Stimulated activated CD8-positive, alpha-beta memory T cell treated with anti-CD3 and anti-CD28 coated beads, Interleukin-7, amount 100 ng/mL, for 48 hours (primary cell): ENCODE measurements around the gene EPB41L4A.

Experiments used
- DNase-seq, 2 donors: peaks; one replicate each; pipeline ENCODE4 v3.0.0-alpha.2; 2020; ENCODE audit warnings: low read depth in 1 of 2; ENCODE audit errors: extremely low read depth in 1 of 2

The EPB41L4A gene

DNA sequence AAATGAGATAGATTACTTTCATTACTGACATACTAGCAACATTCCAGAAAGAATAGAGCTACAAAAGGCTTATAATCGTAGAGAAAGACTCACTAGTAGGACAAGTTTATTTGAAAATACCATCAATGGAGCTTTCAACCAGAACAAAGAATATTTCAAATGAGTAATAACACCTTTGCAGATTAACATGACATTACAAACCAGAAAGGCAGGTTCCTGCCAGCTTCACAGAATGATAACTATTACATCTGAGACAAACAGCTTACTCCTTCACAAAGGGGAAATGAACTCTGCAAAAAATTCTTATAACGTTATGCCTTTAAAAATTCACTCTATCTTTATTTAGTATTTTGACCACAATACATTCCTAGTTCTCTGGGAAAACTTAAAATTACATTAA lies 103.1 kb downstream of the EPB41L4A start:
- DNase-seq = no peak

DNA sequence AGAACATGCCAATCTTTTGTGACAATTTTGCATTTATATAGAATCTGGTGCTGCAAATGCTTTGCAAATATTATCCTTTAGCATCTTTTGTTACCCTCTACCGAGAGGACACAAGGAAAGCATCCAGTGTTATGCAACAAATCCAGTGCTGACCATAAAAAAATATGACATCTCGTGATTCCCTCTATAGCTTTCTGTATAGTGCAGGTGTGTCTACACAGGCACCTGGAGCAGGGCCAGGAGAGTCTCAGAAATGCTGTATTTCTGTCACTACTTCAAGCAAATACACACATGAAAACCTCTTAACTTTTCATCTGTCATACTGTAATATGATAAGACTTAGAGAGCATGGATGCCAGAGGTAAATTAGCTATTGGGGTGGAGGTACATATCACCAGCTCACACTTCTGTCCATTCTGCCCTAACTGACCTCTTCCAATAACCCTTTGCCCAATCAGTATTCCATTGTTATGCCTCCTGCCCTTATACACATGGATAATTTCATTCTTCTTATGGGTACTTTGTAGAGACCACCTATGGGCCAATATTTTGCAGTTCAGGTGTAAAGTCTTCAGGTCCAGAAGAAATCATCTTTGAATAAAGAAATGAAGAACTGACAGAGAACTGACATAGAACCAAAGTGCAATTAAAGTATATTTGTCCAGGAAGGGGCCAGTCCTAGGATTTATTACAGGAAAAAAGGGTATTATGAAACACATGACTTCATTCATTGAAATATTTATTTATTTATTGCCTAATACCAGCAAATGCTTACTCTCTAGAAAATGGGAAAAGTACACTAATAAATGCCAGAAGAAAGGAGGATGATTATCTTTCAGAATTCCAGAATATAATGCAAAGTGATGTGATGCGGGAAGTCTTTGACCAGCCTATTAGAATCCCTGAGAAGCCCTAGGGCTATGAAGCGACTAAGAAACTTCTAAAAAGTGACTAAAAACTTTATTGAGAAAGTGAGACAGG lies 106.5 kb downstream of the EPB41L4A start:
- DNase-seq = no peak

DNA sequence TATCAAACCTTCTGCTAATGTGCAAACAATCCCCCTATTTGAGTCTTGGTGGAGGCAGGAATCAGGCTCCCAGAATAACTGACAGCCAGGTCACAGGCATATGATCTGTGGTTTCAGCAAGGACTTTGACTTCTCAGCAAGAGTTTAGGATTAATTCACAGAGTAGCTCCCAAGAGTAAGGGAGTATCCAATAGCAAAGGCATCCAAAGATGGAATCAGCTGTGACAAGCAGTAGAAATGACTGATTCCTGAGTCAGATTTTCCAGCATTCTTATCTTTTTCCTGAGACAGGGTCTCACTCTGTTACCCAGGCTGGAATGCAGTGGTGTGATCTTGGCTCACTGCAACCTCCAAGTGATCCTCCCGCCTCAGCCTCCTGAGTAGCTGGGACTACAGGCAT lies 108.3 kb downstream of the EPB41L4A start:
- no peak for DNase-seq

DNA sequence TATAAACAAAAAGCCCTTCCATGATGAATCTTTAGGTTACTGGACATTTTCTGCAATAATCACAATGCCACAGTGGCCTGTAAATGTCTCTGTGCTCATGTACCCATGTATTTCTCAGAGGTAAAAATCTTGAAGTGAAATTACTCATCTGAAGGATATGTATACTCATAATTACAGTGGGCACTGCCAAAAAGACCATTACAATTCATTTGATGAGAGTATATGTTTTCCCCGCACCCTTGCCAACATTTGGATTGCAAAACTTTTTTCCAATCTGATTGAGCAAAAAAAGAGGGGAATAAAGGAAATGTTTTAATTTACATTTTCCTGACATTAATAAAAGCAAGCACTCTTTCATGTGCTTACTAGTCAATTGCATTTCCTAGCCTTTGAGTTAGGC lies 110.5 kb downstream of the EPB41L4A start:
- no peak for DNase-seq

DNA sequence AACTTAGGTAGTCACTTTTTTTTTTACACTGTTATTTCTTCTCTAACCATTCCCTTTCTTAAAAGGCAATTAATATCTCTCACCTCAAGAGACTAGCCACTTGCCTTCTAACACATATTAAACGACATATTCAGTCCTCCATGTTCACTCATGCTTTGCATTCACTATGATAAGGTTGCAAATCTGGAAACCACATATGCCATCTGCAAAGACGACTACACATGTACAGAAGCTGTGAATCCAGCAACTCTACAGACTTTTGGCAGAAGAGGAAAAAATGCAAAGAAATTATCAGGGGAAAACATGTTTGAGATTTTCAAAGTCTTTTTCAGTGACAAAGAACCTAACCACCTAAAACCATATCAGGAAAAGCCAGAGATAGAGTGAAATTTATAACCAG lies 112.1 kb downstream of the EPB41L4A start:
- no peak for DNase-seq

DNA sequence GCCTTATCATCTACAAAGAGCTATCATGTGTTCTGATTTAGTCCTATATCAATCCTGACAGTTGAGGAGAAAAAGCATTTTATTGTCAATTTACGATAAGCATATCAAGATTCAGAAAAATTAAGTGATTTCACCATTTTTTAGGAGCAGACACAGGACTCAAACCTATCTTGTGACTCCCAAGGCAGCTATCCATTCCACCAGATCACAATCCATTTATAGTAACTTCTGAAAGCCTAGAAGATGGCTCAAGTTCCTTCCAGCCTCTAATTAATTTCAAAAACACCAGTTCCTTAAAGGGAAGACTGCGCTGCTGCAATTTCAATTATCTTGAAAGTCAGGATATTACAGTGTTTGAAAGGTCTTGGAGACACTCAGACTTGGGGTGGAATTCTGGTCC lies 114.3 kb downstream of the EPB41L4A start:
- no peak for DNase-seq

DNA sequence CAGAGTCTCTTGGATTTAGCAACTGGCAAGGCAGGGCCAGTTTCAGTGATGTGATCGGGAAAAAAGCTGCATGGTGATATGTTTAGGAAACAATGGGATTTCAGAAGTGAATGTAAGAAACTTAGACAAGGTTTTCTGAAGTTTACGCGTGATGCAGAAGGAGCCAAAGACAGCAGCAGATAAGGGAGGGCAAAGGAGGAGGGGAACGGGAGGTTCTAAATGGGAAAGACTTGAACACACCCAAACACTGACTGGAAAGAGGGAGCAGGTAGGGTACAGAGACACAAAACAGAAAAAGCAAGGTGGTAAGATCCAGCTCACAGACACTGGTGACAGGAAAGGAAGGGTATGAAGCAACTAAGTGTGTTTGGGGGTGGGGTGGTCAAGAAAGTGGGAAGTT lies 115.4 kb downstream of the EPB41L4A start:
- no peak for DNase-seq

DNA sequence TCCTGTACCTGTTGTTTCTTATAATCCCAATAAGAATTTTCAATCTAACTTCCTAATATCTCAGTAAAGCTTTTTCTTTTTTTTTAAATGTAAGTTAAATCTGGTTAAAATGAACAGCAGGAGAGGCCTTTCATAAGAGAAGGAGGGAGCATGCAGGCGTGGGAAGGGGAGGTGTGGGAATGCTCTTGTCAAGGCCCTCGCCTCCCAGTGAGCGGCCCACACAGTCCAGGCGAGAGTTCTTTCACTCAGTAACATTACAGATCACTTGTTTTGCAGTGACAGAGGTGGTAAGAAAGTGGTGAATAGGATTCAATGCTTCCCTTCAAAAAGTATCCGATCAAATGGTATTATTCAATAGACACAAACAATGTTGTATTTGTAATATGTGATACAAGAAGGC lies 125.0 kb downstream of the EPB41L4A start:
- no peak for DNase-seq

DNA sequence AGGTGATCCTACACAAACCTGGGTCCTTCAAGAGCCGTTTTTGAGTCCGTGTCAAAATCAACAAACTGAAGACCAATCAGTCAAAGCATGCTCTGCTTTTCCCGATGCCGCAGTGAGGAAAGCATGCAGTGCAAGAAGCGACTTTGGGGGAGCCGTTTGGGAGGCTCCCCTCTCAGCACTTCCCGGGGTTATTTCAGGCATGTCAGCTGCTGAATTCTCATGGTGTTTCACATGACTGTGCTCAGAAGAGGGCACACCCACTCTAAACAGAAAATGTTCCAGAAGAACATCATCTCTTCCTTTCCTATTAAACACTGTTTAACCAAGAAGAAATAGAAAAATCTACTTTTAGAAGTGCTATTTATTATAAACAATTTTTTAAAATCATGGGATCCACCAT lies 125.5 kb downstream of the EPB41L4A start:
- no peak for DNase-seq

DNA sequence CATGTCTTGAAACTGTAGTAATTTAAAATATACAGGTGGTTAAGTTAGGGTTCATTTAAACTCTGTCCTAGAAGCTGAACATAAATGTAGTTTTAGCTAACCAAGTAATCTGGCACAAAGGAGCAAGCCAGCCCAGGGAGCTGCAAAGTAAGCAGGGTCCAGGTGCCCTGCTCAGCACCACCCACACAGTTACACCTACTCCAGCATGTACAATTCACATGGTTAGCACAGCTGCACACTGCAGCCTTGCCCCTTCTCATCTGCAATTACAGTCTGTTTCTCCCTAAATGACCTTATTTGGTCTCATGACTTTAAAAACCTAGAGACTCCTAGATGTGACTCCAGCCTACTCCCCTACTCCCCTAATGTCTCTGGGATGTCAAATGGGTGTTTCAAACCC lies 128.4 kb downstream of the EPB41L4A start:
- DNase-seq = no peak

DNA sequence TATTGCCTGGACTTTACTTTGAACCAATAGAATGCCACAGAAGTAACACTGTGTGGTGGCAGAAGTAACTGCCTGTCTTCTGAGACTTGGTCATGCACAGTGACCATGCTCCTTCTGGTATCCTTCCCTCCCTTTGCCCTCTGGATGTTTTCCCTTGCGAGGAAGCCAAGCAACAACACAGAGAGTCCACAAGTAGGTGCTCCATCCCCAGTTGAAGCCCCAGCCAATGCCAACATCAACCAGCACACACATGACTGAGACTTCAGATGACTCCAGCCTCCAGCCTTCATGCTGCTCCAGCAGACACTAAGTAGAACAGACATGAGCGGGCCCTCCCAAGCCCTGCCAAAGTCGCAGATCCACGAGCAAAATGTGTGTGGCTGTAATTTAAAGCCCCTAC lies 129.6 kb downstream of the EPB41L4A start:
- DNase-seq = no peak

DNA sequence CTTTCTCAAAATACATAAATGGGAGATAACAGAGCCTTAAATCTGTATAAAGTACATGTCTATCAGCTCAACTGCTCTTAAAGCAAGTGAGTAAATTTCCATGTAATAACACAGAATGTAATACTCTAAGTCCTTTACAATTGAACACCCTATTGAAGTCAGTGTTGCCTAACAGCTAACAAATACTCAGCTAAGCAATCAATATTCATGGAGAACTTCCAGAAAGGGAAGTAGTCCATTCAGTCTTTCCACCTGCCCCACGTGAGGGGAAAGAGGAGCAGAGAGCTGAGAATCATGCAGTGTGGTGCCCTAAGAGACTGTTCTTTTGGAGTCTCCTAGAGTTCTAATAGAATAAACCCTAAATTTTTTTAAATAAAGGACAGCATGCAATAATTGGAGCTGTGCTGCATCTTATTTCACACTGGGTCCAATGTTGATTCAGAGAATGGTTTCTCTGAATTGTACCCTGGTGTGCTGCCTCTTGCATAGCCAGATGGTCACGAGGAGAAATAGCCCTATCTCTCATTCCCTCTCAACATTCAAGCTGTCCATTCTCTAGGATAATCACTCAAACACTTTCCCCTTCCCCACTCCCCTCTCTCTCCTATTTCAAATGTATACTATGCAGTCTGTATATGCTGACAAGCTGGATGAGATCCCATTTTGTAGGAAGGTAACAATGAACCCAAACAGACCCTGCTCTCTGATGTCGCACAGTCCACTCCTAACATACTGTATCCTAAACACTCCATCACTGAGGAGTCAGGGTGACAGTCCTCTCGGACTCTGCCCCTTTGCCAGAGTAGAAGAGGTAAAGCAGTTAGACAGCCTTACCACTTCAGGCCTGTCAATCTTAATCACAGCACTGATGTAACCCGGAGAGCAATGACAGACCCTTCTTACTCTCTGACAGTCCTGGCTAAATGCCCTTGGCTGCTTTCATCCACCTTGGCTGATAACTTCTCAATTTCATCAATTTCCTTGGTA lies 134.8 kb downstream of the EPB41L4A start:
- DNase-seq = no peak

DNA sequence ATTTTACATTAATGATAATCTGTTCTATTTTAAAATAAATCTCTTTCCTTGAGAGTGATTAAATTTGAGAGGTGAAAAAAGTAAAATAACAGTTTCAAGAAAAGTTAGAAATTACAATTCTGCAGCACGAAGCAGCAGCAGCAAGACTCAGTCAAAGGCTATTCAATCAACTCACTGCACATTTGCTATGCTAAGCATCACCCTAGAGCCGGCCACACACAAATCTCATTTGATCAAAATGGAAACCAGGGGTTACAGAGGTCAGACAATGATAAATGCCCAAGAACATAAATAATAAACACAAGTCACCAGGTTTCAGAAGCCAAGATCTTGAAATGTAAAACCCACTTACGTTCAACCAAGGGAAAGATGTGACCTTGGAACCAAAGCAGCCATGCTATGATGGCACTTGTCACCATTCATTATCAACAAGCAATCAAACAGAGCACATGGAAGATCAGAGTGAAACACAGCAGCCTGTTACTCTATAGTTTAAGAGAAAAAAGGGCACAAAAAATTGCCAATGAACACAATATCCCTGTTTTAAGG lies 136.0 kb downstream of the EPB41L4A start:
- DNase-seq = no peak

DNA sequence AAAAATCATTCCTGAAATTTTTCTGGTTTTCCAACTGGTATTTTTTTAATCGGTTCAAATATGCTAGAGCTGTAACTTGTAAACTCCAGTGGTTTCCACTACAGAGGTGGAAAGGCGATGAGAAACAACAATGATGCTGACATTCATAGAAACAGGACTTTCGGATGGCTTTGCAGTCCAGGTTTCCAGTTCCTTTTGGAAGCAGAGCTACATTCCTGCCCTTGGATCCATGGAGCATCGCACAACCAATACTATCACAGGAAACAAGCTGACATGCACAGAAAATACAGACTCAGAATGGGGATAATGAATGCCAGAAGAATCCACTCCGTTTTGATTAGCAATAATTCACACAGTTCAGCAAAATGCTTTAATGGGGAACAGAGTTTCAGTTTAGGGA lies 140.0 kb downstream of the EPB41L4A start:
- no peak for DNase-seq

DNA sequence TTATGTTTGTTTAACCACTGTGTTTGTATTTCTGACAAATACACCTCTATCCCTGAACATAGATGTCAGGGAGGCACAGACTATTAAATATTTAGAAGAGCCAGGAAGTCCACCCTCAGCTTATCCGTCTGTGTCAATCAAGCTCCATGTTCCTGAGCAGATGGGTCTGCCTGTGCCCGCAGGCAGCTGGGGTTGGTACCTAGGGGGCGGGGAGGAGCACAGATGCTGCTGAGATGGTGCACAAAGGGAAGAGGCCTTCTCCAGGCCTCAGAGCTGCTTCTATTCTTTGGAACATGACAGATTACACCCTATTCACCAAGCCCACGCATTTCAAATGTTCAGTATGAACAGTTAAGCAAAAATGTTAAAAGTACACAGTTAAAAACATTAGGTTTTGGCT lies 142.1 kb downstream of the EPB41L4A start:
- no peak for DNase-seq

DNA sequence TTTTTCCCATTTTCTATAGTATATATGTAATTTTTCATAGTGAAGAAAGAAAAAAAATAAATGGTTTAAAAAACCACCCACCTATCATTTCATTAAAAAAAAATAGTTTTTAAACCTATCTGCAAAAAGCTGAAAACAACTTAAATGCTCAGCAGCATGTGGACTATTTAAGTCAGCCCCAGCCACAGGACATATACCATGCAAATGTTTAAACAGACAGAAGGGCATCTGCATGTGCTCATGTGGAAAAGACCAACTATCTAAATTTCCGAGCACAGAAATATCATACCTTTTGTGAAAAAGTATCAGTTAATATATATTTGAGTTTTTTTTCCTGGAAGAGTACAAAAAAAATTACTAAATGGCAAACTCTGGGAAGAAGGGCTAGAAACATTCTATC lies 143.4 kb downstream of the EPB41L4A start:
- no peak for DNase-seq

DNA sequence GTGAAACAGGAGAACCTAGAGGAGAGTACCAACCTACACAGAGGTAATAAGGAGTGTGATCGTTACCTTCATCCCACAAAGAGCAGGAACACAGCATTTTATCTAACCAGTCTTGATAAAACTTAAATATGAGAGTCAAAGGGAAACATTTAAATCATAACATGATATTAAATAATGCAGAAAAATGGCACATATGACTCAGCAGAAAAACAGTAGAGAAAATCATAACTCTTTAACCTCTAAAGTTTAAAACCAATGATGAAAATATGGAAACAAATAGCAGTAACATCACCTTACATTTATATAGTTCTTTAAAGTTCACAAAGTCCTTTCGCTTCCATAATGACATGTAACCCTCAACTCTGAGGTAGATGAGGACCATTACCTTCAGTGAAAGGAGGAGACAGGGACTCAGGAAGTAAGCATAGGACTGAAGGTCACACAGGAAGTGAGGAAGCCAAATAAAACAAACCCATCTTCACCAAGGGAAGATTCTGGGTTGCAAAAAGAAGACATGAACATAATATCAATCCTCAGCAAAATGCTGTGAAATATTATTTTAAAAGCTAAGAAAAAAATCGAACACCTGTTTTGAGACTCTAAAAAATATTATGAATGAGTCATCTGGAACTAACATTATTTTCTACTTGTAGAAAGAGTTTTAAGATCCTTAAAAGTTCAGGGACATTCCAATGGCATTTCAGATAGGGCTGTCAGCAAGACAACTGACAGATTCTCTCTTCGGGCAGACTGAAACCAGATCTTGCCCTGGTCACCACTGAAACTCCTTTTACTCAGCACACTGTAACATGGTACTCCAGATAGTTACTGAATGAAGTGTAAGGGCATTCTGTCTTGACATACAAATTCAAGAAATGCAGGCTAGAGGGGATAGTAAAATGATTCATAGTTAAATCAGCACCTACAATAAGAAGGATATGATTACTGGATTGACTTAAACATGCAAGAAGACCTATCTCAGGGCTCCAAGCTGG lies 148.5 kb downstream of the EPB41L4A start:
- no peak for DNase-seq

DNA sequence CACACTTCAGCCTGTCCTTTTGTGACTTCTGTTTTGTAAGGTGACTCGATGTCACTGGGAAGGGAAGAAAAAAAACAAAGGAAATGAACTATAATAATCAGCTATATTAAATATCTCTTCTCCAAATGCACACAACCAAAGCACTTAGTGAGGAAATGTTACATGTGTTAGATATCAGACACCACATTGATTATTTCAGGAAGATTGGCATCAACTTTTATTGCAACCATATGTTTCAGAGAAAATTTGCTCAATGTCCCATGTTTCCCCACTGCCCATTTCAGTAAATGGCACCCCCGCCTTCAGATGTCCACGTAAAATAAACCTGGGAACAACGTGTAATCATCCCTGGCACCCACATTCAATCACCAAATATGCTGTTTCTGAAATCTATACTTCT lies 151.8 kb downstream of the EPB41L4A start:
- DNase-seq = no peak

DNA sequence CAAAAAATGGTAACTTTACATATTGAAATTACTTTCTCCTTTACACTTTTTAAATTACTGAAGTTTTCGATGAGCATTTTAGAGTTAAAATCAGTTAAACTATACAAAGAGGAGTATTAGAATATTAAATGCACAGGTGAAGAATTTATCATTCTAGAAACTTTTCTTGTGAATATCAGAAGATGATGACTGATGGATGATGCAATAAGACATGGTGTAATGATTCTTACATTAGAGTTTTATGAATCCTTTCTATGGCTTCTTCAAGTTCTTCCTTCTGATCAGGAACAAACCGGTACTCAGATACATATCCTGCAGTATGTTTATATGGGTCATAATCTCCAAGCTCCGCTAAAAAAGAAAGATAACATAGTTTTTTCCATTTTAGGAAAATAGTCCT lies 154.4 kb downstream of the EPB41L4A start:
- no peak for DNase-seq

DNA sequence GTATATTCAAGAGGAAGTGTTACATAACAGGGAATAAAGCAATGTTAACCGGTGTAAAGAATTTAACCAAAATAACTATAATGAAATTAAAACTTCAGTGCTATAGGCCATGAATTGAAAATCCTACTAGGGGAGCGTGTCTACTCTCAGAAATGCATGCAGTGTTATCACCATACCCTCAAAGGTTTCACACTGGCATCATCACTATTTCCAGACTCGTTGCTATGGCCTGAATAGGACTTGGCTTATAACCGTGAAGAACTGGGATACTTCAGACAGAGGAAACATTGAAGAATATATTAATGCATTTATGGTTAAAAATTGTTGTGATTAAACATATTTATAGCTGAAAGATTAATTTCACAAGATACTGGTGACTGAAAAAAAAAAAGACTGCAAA lies 154.9 kb downstream of the EPB41L4A start:
- DNase-seq = no peak
